Stimulated activated naive CD4-positive, alpha-beta T cell (primary cell): Measurements from ENCODE around the gene FAM168A.
A peak's percentile ranks its signal among the peaks of the same experiment; 100 is the strongest.

Source experiments
- DNase-seq, 6 experiments: peaks; one replicate each; lab custom pipeline; 2025; lab: John Stamatoyannopoulos, UW

Gene FAM168A

GRCh38 chr11:73401217-73401923, 196.5 kb downstream of the FAM168A start:
- no peak for DNase-seq

DNA sequence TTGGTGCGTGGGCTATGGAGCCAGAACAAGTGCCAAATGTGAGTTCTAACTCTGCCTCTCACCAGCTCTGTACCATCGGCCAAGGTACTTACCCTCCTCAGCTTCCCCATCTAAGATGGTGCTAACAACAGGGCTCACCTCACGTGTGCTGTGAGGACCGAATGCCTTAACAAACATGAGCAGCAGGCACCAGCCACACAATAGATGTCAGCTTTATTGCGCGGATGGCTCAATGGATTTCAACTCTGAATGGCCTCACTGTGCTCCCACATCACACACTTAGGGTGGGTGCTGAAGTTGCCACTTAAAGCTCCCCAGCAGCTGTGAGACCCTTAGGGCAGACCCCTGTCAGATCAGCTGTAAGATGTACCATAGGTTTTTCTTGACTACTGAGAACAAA, 197.6 kb downstream of the FAM168A start:
- DNase-seq = no peak

- no peak for DNase-seq
These were observed 198.3 kb downstream of the FAM168A start for GRCh38 chr11:73399636-73400035.

GRCh38 chr11:73399159-73399590, 198.7 kb downstream of the FAM168A start:
- DNase-seq = no peak

DNA sequence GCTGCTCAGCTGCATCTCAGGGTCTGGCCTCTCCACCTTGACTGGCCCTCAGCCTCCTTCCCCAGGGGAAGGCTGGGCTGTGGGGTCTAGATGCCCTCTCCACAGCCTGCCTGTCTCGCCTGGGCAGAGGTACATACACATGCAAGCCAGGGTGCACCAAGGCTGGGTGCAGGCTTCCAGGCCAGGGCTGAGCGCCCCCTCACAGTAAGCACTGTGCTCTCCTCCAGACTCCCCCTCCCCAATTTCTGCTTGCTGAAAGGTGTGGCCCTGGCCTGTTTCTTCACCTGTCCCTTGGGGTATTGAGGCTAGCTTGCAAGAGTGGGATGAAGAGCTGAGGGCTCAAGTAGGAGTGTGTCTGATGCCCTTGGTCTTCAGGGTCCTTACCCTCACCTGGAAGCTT, 199.2 kb downstream of the FAM168A start:
- DNase-seq = no peak

DNA sequence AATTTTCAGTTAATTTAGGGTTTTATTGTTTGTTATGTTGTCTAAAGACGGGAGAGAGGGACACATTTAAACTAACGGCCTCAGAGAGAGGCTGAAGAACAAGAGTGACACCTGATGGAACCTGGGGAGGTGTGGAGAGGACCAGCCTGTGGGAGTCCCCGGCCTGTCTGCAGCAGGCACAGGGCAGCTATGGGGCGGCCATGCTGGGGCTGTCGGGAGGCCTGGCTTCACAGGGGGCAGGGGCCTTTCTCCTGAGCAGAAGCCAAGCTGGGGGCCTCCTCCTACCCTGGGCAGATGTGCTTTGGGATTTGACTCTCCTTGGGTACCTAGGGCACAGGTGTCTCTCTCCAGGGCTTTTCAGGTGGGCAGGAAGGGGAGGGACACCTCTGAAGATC, 199.8 kb downstream of the FAM168A start:
- no peak for DNase-seq

DNA sequence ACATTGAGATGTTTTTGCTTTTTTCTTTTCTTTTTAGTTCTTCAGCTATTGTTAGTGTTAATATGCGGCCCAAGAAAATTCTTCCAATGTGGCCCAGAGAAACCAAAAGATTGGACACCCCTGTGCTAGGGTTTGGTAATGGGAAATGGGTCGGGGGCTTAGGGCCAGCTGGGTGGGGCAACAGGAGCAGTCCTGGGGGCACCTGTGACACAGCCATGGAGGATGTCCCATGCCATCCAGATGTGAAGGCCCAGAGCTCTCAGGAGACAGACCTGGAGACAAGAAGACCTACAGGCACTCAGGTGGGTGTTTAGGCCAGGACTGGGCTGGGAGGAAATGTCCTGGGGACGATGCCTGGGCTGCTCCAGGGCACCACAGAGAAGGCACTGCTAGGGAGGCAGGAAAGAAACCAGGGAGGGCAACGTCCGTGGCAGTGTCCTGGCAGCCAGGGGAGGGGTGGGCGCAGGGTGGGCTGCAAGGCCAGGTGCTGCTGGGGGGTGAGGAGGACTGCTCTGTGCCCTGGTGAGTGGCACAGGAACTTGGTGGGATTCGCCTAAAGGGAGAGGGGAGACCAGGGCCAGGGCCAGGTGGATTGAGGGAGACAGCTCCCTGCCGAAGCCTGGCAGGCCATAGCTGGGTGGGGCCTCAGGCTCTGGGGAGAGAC, 200.3 kb downstream of the FAM168A start:
- no peak for DNase-seq

- DNase-seq = no peak
These were observed 200.9 kb downstream of the FAM168A start for GRCh38 chr11:73396985-73397384.

GRCh38 chr11:73396251-73396930, 201.5 kb downstream of the FAM168A start:
- DNase-seq = no peak

- no peak for DNase-seq
These were observed 202.4 kb downstream of the FAM168A start for GRCh38 chr11:73395297-73396208.

- DNase-seq = no peak
These were observed 203.3 kb downstream of the FAM168A start for GRCh38 chr11:73394416-73395296.

DNA sequence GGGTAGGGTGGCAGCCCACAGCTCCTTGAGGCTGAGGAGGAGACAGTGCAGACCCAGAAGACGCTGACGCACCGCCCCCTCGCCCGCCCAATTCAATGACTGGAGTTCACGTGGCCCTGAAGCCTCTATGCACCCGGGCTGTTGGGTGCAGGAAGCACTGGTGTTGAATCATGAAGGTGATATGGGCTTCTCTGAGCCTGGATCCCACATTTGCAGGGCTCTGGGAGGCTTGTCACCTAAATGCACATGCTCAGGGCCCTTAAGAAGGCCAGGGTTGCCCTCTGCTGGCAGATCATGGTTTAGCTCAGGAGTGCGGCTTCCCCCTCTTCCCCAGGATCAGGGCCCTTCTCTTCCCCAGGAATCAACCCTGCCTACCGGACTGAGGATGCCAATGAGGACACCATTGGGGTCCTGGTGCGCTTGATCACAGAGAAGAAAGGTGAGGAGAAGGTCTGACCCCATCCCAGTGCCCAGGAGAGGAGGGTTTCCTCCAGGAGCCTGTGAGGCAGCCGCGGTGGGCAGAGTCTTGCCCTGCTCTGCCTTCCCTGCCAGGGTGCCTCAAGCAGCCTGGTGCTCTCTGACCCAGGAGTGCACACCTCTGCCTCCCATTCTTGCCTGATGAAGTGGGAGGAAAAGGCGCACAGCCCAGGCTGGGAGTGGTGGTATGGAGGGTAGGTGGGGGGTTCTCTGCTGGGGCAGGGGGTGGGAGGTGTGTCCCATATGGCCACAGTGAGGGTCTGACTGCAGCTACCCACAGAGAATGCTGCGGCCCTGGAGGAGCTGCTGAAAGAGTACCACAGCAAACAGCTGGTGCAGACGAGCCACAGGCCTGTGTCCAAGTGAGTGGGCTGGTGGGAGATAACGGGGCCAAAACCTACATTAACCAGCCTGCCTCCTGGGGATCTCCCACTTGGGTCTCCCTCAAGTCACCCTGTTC, 204.2 kb downstream of the FAM168A start:
- DNase-seq = peak; percentile 40 to 77 (median 54)

- no peak for DNase-seq
These were observed 204.9 kb downstream of the FAM168A start for GRCh38 chr11:73393011-73393380.

GRCh38 chr11:73392108-73393010, 205.6 kb downstream of the FAM168A start:
- DNase-seq = no peak

DNA sequence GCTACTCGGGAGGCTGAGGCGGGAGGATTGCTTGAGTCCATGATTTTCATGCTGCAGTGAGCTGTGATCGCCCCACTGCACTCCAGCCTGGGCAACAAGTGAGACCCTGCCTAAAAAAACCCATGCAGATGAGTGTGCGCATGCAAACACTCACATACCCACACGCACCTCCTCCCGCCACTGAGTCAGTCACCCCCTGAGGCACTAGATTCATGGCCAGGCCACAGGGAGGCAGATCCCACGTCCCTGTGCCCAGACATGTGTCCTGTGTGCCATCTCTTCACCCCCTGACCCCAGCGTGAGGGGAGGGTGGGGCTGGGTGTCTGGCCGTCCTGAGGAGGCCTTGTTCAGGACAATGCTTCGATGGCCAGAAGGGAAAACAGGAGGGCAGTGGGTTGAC, 206.2 kb downstream of the FAM168A start:
- DNase-seq = no peak

- no peak for DNase-seq
These were observed 207.0 kb downstream of the FAM168A start for GRCh38 chr11:73390601-73391565.

DNA sequence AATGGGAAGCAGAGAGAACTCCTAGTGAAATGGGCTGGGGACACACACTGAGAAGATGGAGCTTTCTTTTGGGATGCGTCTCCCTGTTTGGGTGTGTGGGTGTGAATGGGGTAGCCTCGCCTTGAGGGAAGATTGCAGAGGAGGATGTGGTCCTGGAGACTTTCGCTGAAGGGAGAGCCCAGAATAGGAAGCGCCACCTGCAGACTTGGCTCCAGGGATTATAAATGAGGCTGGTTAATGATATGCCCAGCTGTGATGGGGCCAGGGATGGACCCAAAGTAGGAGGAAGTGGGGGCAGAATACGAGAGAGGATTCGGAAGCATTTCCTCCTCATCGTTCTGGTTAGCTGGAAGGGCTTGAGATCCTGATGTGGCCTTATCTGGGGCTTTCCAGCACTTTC, 208.0 kb downstream of the FAM168A start:
- DNase-seq = no peak

GRCh38 chr11:73389134-73389525, 208.8 kb downstream of the FAM168A start:
- no peak for DNase-seq
